Peyer's patch (tissue), 4 donors: ENCODE data around the gene SAMMSON.

Experiments used
- CTCF ChIP-seq, 6 experiments: fragments of 450-650 bp in 4 of 6; fragments of 200-600 bp in 2 of 6; sonication (generic) in 1 of 6; IDR thresholded peaks; one replicate each; pipeline ENCODE4 v1.5.1; 2017 to 2019; ENCODE audit warnings: antibody characterized with exemption in 6 of 6, mild to moderate bottlenecking in 3 of 6, moderate library complexity in 1 of 6
- POLR2A ChIP-seq, 2 donors: fragments of 450-650 bp; IDR thresholded peaks; one replicate each; pipeline ENCODE4 v1.5.1; 2017; ENCODE audit warnings: antibody characterized with exemption in 2 of 2, mild to moderate bottlenecking in 2 of 2, moderate library complexity in 2 of 2

- TF ChIP-seq CTCF (IDR thresholded peaks at IDR 0.05) (no peak), POLR2A (IDR thresholded peaks at IDR 0.05) (no peak)
These were observed 97.0 kb downstream of the SAMMSON start for GRCh38 chr3:70096376-70097066.
